HepG2 (cell line): ENCODE results near the gene CYSRT1. TPM values are rescaled to one million over a fixed set of nuclear protein-coding genes. Genes with fewer than 3 reads are reported as not detected.

Experiments
- ADNP ChIP-seq: sonication (generic); formaldehyde crosslinking; IDR thresholded peaks from 2 replicates; pipeline ENCODE4 v1.4.0; 2020; ENCODE audit warnings: missing genetic modification reagents
- ATF1 ChIP-seq: IDR thresholded peaks from 2 replicates; pipeline ENCODE4 v1.6.1; 2016; ENCODE audit warnings: mild to moderate bottlenecking, control low read depth
- HHEX ChIP-seq: IDR thresholded peaks from 2 replicates; pipeline ENCODE4 v1.6.1; 2016; ENCODE audit warnings: control low read depth
- KDM4B ChIP-seq: sonication (generic); formaldehyde crosslinking; IDR thresholded peaks from 2 replicates; pipeline ENCODE4 v1.4.0; 2020; ENCODE audit warnings: missing genetic modification reagents
- MZF1 ChIP-seq: sonication (generic); formaldehyde crosslinking; IDR thresholded peaks from 2 replicates; pipeline ENCODE4 v1.8.1; 2023; ENCODE audit warnings: mild to moderate bottlenecking, missing genetic modification reagents, borderline replicate concordance
- SMARCC2 ChIP-seq: fragments of 450-650 bp; IDR thresholded peaks from 2 replicates; pipeline ENCODE4 v1.6.1; 2017; ENCODE audit warnings: antibody characterized with exemption, mild to moderate bottlenecking
- SP4 ChIP-seq: sonication (generic); formaldehyde crosslinking; IDR thresholded peaks from 2 replicates; pipeline ENCODE4 v1.8.1; 2023; ENCODE audit warnings: mild to moderate bottlenecking, missing genetic modification reagents
- SRY ChIP-seq: sonication (generic); formaldehyde crosslinking; IDR thresholded peaks from 2 replicates; pipeline ENCODE4 v1.8.0; 2022; ENCODE audit warnings: mild to moderate bottlenecking, missing genetic modification reagents
- TCF12 ChIP-seq, 2 experiments: fragments of 450-650 bp in 1 of 2; sonication (generic) in 1 of 2; formaldehyde crosslinking in 1 of 2; IDR thresholded peaks; 2 replicates each; pipeline versions ENCODE4 v1.6.1 to v1.8.0; 2017 to 2022; ENCODE audit warnings: antibody characterized with exemption in 1 of 2, mild to moderate bottlenecking in 1 of 2, missing genetic modification reagents in 1 of 2, moderate library complexity in 1 of 2
- ZFP41 ChIP-seq: sonication (generic); formaldehyde crosslinking; IDR thresholded peaks from 2 replicates; pipeline ENCODE4 v1.4.0; 2020; ENCODE audit warnings: mild to moderate bottlenecking, missing genetic modification reagents, borderline replicate concordance
- ZNF224 ChIP-seq: sonication (generic); formaldehyde crosslinking; IDR thresholded peaks from 2 replicates; pipeline ENCODE4 v1.5.0; 2020; ENCODE audit warnings: mild to moderate bottlenecking, missing genetic modification reagents
- ZNF337 ChIP-seq: sonication (generic); formaldehyde crosslinking; IDR thresholded peaks from 2 replicates; pipeline ENCODE4 v1.5.1; 2020; ENCODE audit warnings: missing genetic modification reagents, low read depth, mild to moderate bottlenecking, borderline replicate concordance
- ZNF839 ChIP-seq: sonication (generic); formaldehyde crosslinking; IDR thresholded peaks from 2 replicates; pipeline ENCODE4 v1.4.0; 2020; ENCODE audit warnings: missing genetic modification reagents, mild to moderate bottlenecking, borderline replicate concordance
- ZSCAN21 ChIP-seq: sonication (generic); formaldehyde crosslinking; IDR thresholded peaks from 2 replicates; pipeline ENCODE4 v1.8.0; 2022; ENCODE audit warnings: mild to moderate bottlenecking, missing genetic modification reagents, moderate library complexity, borderline replicate concordance
- polyA plus RNA-seq, 8 experiments: library from polyadenylated mRNA; depleted of rRNA in 3 of 8; stranded (reverse) in 7 of 8; unstranded in 1 of 8; fragments of >200 nt; fragmentation: Illumina TruSeq in 4 of 8; extraction: Trizol in 4 of 8; gene quantifications; 2 replicates each; pipeline versions ENCODE4 v1.2.1 to v1.2.3, GENCODE V29; 2011 to 2016; ENCODE audit warnings: low read depth in 4 of 8, missing spikeins in 1 of 8, mixed read lengths in 1 of 8; ENCODE audit not compliant: insufficient read depth in 1 of 8
- total RNA-seq, 5 experiments: library from RNA; depleted of rRNA; stranded (reverse); fragments of >200 nt; fragmentation: Illumina TruSeq; extraction: Trizol; gene quantifications; 2 replicates each; pipeline ENCODE4 v1.2.3, GENCODE V29; 2016; ENCODE audit warnings: low read depth in 1 of 5
- TF ChIP-seq, protein P1 (sequence below): IDR thresholded peaks from 2 replicates; pipeline ENCODE4 v1.6.1; 2012; ENCODE audit warnings: low read length, improper control_type of control experiment
- TF ChIP-seq, protein P2 (sequence below): sonication (generic); formaldehyde crosslinking; IDR thresholded peaks from 2 replicates; pipeline ENCODE4 v1.9.0; 2021; ENCODE audit warnings: mild to moderate bottlenecking, missing genetic modification reagents
- TF ChIP-seq, protein P3 (sequence below): IDR thresholded peaks from 2 replicates; pipeline ENCODE4 v1.6.1; 2016; ENCODE audit warnings: missing biosample characterization, missing genetic modification reagents, low read depth
- TF ChIP-seq, protein P4 (sequence below): sonication (generic); formaldehyde crosslinking; IDR thresholded peaks from 2 replicates; pipeline ENCODE4 v1.5.0; 2020; ENCODE audit warnings: missing genetic modification reagents

The CYSRT1 gene
- total and polyA plus RNA-seq, 2 of the 13 experiments (the other 11 are each of a cell fraction or from before 2014, with no cell fraction given), result 1.5 to 2.1 TPM

DNA sequence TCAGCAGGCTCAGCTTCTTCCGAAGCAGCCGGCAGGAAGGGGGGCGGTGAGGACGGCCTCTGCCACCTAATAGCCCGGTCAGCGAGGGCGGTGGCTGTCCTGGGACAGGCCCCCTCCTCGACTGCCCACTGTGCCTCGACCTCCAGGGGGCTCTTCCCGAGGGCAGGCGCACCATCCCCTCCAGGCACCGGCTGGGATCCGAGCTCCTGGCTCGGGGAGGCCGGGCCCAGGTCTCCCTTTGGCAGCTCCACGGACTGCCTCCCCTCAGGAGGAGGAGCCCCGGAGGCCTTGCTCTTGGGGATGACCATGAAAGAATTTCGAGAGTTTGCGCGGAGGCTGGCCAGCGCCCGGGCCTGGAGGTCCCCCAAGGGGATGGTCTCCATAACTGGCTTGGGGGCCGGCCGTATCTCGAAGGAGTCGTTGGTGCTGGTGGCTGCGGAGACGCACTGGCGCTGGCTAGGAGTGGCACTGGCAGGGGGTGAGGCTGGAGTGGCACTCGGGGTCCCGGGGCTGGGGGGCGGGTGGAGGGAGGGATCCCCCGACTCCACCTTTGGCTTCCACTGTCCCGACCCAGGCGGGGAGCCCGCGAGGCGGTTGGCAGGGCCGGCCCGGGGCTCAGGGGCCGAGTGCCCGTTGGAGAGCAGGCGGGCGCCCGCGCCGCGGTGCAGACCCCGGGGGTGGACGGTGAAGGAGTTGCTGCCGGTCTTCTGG is 25.4 kb upstream of the CYSRT1 start (continued):
- TF ChIP-seq, protein P1, sequence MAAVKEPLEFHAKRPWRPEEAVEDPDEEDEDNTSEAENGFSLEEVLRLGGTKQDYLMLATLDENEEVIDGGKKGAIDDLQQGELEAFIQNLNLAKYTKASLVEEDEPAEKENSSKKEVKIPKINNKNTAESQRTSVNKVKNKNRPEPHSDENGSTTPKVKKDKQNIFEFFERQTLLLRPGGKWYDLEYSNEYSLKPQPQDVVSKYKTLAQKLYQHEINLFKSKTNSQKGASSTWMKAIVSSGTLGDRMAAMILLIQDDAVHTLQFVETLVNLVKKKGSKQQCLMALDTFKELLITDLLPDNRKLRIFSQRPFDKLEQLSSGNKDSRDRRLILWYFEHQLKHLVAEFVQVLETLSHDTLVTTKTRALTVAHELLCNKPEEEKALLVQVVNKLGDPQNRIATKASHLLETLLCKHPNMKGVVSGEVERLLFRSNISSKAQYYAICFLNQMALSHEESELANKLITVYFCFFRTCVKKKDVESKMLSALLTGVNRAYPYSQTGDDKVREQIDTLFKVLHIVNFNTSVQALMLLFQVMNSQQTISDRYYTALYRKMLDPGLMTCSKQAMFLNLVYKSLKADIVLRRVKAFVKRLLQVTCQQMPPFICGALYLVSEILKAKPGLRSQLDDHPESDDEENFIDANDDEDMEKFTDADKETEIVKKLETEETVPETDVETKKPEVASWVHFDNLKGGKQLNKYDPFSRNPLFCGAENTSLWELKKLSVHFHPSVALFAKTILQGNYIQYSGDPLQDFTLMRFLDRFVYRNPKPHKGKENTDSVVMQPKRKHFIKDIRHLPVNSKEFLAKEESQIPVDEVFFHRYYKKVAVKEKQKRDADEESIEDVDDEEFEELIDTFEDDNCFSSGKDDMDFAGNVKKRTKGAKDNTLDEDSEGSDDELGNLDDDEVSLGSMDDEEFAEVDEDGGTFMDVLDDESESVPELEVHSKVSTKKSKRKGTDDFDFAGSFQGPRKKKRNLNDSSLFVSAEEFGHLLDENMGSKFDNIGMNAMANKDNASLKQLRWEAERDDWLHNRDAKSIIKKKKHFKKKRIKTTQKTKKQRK, result no peak
- TF ChIP-seq TCF12 (IDR thresholded peaks at IDR 0.05) (no peak), TCF12 (CRISPR knock-in tag; IDR thresholded peaks at IDR 0.05) (no peak), ZFP41 (no peak), ADNP (CRISPR knock-in tag) (no peak), ZNF337 (CRISPR knock-in tag) (no peak), KDM4B (CRISPR knock-in tag) (no peak), ZNF224 (CRISPR knock-in tag) (no peak), ZSCAN21 (CRISPR knock-in tag) (no peak), ZNF839 (CRISPR knock-in tag) (no peak), SMARCC2 (no peak), ATF1 (CRISPR knock-in tag) (no peak), SRY (CRISPR knock-in tag) (no peak), HHEX (no peak), SP4 (CRISPR knock-in tag) (0 out of 2 replicates have a peak, but pooled peaks have one; percentile 26), MZF1 (CRISPR knock-in tag) (no peak)
- TF ChIP-seq, protein P2, sequence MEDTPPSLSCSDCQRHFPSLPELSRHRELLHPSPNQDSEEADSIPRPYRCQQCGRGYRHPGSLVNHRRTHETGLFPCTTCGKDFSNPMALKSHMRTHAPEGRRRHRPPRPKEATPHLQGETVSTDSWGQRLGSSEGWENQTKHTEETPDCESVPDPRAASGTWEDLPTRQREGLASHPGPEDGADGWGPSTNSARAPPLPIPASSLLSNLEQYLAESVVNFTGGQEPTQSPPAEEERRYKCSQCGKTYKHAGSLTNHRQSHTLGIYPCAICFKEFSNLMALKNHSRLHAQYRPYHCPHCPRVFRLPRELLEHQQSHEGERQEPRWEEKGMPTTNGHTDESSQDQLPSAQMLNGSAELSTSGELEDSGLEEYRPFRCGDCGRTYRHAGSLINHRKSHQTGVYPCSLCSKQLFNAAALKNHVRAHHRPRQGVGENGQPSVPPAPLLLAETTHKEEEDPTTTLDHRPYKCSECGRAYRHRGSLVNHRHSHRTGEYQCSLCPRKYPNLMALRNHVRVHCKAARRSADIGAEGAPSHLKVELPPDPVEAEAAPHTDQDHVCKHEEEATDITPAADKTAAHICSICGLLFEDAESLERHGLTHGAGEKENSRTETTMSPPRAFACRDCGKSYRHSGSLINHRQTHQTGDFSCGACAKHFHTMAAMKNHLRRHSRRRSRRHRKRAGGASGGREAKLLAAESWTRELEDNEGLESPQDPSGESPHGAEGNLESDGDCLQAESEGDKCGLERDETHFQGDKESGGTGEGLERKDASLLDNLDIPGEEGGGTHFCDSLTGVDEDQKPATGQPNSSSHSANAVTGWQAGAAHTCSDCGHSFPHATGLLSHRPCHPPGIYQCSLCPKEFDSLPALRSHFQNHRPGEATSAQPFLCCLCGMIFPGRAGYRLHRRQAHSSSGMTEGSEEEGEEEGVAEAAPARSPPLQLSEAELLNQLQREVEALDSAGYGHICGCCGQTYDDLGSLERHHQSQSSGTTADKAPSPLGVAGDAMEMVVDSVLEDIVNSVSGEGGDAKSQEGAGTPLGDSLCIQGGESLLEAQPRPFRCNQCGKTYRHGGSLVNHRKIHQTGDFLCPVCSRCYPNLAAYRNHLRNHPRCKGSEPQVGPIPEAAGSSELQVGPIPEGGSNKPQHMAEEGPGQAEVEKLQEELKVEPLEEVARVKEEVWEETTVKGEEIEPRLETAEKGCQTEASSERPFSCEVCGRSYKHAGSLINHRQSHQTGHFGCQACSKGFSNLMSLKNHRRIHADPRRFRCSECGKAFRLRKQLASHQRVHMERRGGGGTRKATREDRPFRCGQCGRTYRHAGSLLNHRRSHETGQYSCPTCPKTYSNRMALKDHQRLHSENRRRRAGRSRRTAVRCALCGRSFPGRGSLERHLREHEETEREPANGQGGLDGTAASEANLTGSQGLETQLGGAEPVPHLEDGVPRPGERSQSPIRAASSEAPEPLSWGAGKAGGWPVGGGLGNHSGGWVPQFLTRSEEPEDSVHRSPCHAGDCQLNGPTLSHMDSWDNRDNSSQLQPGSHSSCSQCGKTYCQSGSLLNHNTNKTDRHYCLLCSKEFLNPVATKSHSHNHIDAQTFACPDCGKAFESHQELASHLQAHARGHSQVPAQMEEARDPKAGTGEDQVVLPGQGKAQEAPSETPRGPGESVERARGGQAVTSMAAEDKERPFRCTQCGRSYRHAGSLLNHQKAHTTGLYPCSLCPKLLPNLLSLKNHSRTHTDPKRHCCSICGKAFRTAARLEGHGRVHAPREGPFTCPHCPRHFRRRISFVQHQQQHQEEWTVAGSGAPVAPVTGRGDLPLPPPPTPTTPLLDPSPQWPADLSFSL (CRISPR knock-in tag), result no peak
- TF ChIP-seq, protein P3, sequence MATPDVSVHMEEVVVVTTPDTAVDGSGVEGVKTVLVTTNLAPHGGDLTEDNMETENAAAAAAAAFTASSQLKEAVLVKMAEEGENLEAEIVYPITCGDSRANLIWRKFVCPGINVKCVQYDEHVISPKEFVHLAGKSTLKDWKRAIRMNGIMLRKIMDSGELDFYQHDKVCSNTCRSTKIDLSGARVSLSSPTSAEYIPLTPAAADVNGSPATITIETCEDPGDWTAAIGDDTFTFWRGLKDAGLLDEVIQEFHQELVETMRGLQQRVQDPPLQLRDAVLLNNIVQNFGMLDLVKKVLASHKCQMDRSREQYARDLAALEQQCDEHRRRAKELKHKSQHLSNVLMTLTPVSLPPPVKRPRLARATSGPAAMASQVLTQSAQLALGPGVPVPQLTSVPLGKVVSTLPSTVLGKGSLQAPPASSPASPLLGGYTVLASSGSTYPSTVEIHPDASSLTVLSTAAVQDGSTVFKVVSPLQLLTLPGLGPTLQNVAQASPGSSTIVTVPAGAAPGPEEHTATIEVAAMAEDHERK (CRISPR knock-in tag), result no peak
- TF ChIP-seq, protein P4, sequence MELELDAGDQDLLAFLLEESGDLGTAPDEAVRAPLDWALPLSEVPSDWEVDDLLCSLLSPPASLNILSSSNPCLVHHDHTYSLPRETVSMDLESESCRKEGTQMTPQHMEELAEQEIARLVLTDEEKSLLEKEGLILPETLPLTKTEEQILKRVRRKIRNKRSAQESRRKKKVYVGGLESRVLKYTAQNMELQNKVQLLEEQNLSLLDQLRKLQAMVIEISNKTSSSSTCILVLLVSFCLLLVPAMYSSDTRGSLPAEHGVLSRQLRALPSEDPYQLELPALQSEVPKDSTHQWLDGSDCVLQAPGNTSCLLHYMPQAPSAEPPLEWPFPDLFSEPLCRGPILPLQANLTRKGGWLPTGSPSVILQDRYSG, result no peak
